HEK293T (cell line): ENCODE results near the gene UBL4A.

Experiments
- CTCF ChIA-PET: fragments of 350-600 bp; formaldehyde crosslinking; extraction: SDS; loops from one replicate; lab custom pipeline; 2021; ENCODE audit warnings: antibody characterized with exemption, inconsistent platforms; lab: Yijun Ruan, JAX
- POLR2A ChIA-PET: fragments of 350-600 bp; formaldehyde crosslinking; extraction: SDS; loops from one replicate; lab custom pipeline; 2020; ENCODE audit warnings: antibody characterized with exemption, inconsistent platforms; lab: Yijun Ruan, JAX
- DNase-seq: peaks from one replicate; pipeline ENCODE4 v3.0.0; 2012; ENCODE audit warnings: mixed read lengths; ENCODE audit errors: extremely low spot score
- ARNT ChIP-seq: fragments of 450-650 bp; IDR thresholded peaks from 2 replicates; pipeline ENCODE4 v1.6.1; 2017; ENCODE audit warnings: mild to moderate bottlenecking
- BHLHE40 ChIP-seq: fragments of 450-650 bp; IDR thresholded peaks from 2 replicates; pipeline ENCODE4 v1.6.1; 2016; ENCODE audit warnings: mild to moderate bottlenecking, moderate library complexity, borderline replicate concordance
- CTBP1 ChIP-seq: fragments of 450-650 bp; IDR thresholded peaks from 2 replicates; pipeline ENCODE4 v1.6.1; 2016; ENCODE audit warnings: borderline replicate concordance
- ELF4 ChIP-seq: fragments of 450-650 bp; IDR thresholded peaks from 2 replicates; pipeline ENCODE4 v1.6.1; 2017; ENCODE audit warnings: antibody characterized with exemption
- FOXA1 ChIP-seq: fragments of 450-650 bp; IDR thresholded peaks from 2 replicates; pipeline ENCODE4 v1.6.1; 2016; ENCODE audit warnings: mild to moderate bottlenecking
- FOXK2 ChIP-seq: fragments of 450-650 bp; IDR thresholded peaks from 2 replicates; pipeline ENCODE4 v1.6.1; 2016; ENCODE audit warnings: mild to moderate bottlenecking
- FOXM1 ChIP-seq: fragments of 450-650 bp; IDR thresholded peaks from 2 replicates; pipeline ENCODE4 v1.6.1; 2017; ENCODE audit warnings: mild to moderate bottlenecking, borderline replicate concordance
- HDGF ChIP-seq: fragments of 450-650 bp; IDR thresholded peaks from 2 replicates; pipeline ENCODE4 v1.6.1; 2017; ENCODE audit warnings: antibody characterized with exemption, borderline replicate concordance
- L3MBTL2 ChIP-seq: fragments of 450-650 bp; conservative IDR thresholded peaks from 2 replicates; pipeline ENCODE4 v1.6.1; 2016; ENCODE audit warnings: mild to moderate bottlenecking
- LEF1 ChIP-seq: fragments of 450-650 bp; IDR thresholded peaks from 2 replicates; pipeline ENCODE4 v1.6.1; 2017; ENCODE audit warnings: mild to moderate bottlenecking, borderline replicate concordance
- NFRKB ChIP-seq: fragments of 450-650 bp; IDR thresholded peaks from 2 replicates; pipeline ENCODE4 v1.6.1; 2016; ENCODE audit warnings: mild to moderate bottlenecking, moderate library complexity
- PKNOX1 ChIP-seq: fragments of 450-650 bp; IDR thresholded peaks from 2 replicates; pipeline ENCODE4 v1.6.1; 2016
- SP1 ChIP-seq: fragments of 450-650 bp; IDR thresholded peaks from 2 replicates; pipeline ENCODE4 v1.6.1; 2017
- SUZ12 ChIP-seq: fragments of 450-650 bp; IDR thresholded peaks from 2 replicates; pipeline ENCODE4 v1.6.1; 2016; ENCODE audit warnings: mild to moderate bottlenecking
- TARDBP ChIP-seq: fragments of 450-650 bp; IDR thresholded peaks from 2 replicates; pipeline ENCODE4 v1.6.1; 2016
- ZNF384 ChIP-seq: fragments of 450-650 bp; IDR thresholded peaks from 2 replicates; pipeline ENCODE4 v1.6.1; 2016

UBL4A gene

GRCh38 chrX:154512879-154513553 is 26.6 kb upstream of the UBL4A start:
- CTCF ChIA-PET, result no interaction called here
- TF ChIP-seq FOXK2 (no peak), ELF4 (no peak), PKNOX1 (no peak), SP1 (no peak), FOXM1 (no peak), LEF1 (no peak), ZNF384 (no peak), TARDBP (no peak)

GRCh38 chrX:154511761-154512160 is 25.3 kb upstream of the UBL4A start:
- no peak for TF ChIP-seq CTBP1
- no peak for TF ChIP-seq PKNOX1
- TF ChIP-seq L3MBTL2, result no peak
- no peak for TF ChIP-seq ELF4
- no peak for TF ChIP-seq ARNT
- no peak for TF ChIP-seq SP1
- no peak for TF ChIP-seq LEF1
- no peak for TF ChIP-seq HDGF
- TF ChIP-seq BHLHE40, result no peak
- TF ChIP-seq NFRKB, result no peak
- no peak for TF ChIP-seq FOXM1
- TF ChIP-seq ZNF384, result no peak
- CTCF ChIA-PET, result no interaction called here
- POLR2A ChIA-PET, result no interaction called here
- DNase-seq, result no peak

More at GRCh38 chrX:154512879-154513553, 26.6 kb upstream of the UBL4A start:
- no peak for DNase-seq
- POLR2A ChIA-PET, result interaction anchor here (4.6 kb wide), 1 partner anchor 23 kb away, joined by 21 read pairs; the partner anchor contains the start of gene SLC10A3

GRCh38 chrX:154509455-154509854 is 23.0 kb upstream of the UBL4A start:
- CTCF ChIA-PET, result no interaction called here
- POLR2A ChIA-PET, result no interaction called here

GRCh38 chrX:154508384-154508745 is 21.9 kb upstream of the UBL4A start:
- CTCF ChIA-PET, result no interaction called here
- POLR2A ChIA-PET, result interaction anchor here (1.3 kb wide), 1 partner anchor 18 kb away, joined by 6 read pairs; the partner anchor contains the start of gene SLC10A3
- TF ChIP-seq PKNOX1, result no peak
- TF ChIP-seq BHLHE40, result no peak
- no peak for TF ChIP-seq CTBP1
- no peak for TF ChIP-seq SUZ12
- no peak for TF ChIP-seq HDGF
- no peak for TF ChIP-seq ELF4
- TF ChIP-seq FOXA1, result no peak
- no peak for TF ChIP-seq L3MBTL2
- no peak for TF ChIP-seq FOXM1
- TF ChIP-seq FOXK2, result no peak
- no peak for DNase-seq

More at GRCh38 chrX:154509455-154509854, 23.0 kb upstream of the UBL4A start:
- no peak for DNase-seq
- TF ChIP-seq CTBP1 (no peak), L3MBTL2 (no peak), LEF1 (no peak), FOXA1 (no peak), SP1 (no peak), ARNT (no peak), NFRKB (no peak)

GRCh38 chrX:154507673-154508383 is 21.4 kb upstream of the UBL4A start:
- ChIA-PET POLR2A (interaction anchor here (0.6 to 2.5 kb wide), 3 partner anchors 9 to 535 kb away, joined by 3 to 8 read pairs (median 6); partner anchors contain the start of genes FAM3A, SLC10A3 and TMEM187), CTCF (no interaction called here)
- TF ChIP-seq PKNOX1, result no peak
- no peak for TF ChIP-seq NFRKB
- no peak for TF ChIP-seq FOXA1
- TF ChIP-seq ELF4, result no peak
- TF ChIP-seq TARDBP, result no peak
- no peak for TF ChIP-seq SP1
- TF ChIP-seq HDGF, result no peak
- TF ChIP-seq FOXM1, result no peak
- TF ChIP-seq SUZ12, result no peak
- no peak for TF ChIP-seq CTBP1
- TF ChIP-seq BHLHE40, result no peak
- no peak for TF ChIP-seq LEF1
- no peak for TF ChIP-seq L3MBTL2
- no peak for TF ChIP-seq FOXK2
- TF ChIP-seq ZNF384, result no peak
- no peak for TF ChIP-seq ARNT
- no peak for DNase-seq
